H9 (cell line): ENCODE measurements around the gene USP12. TPM values are rescaled to one million over a fixed set of nuclear protein-coding genes. Genes with fewer than 3 reads are reported as not detected.

Experiments
- DNase-seq: peaks from one replicate; pipeline ENCODE4 v3.0.0-alpha.2; 2017
- H2AFZ ChIP-seq: one replicate; pipeline ENCODE4 v1.6.1; 2013; ENCODE audit warnings: mild to moderate bottlenecking, low read length, control low read depth, moderate library complexity
- H2AK5ac ChIP-seq: 2 replicates; pipeline ENCODE4 v1.6.1; 2013; ENCODE audit warnings: low read length, control low read depth, mixed read lengths; ENCODE audit not compliant: insufficient read length
- H2BK120ac ChIP-seq: one replicate; pipeline ENCODE4 v1.6.1; 2013; ENCODE audit warnings: low read depth, mild to moderate bottlenecking, low read length, control low read depth, inconsistent platforms; ENCODE audit not compliant: poor library complexity, severe bottlenecking
- H2BK12ac ChIP-seq: 2 replicates; pipeline ENCODE4 v1.6.1; 2013; ENCODE audit warnings: low read length, control low read depth, mixed read lengths, low read depth; ENCODE audit not compliant: insufficient read length
- H2BK15ac ChIP-seq: 2 replicates; pipeline ENCODE4 v1.6.1; 2013; ENCODE audit warnings: low read depth, low read length, control low read depth
- H2BK20ac ChIP-seq: one replicate; pipeline ENCODE4 v1.6.1; 2013; ENCODE audit warnings: low read depth, mild to moderate bottlenecking, low read length, control low read depth, inconsistent platforms; ENCODE audit not compliant: poor library complexity, severe bottlenecking
- H2BK5ac ChIP-seq: 2 replicates; pipeline ENCODE4 v1.6.1; 2013; ENCODE audit warnings: low read length, control low read depth, mixed read lengths; ENCODE audit not compliant: insufficient read length
- H3K14ac ChIP-seq: 2 replicates; pipeline ENCODE4 v1.6.1; 2013; ENCODE audit warnings: low read length, control low read depth; ENCODE audit not compliant: insufficient read depth
- H3K18ac ChIP-seq: 2 replicates; pipeline ENCODE4 v1.6.1; 2013; ENCODE audit warnings: low read depth, mild to moderate bottlenecking, mixed read lengths, low read length, control low read depth; ENCODE audit not compliant: insufficient read length
- H3K23ac ChIP-seq: 2 replicates; pipeline ENCODE4 v1.6.1; 2013; ENCODE audit warnings: low read length, control low read depth, mixed read lengths, low read depth; ENCODE audit not compliant: insufficient read length
- H3K23me2 ChIP-seq: 2 replicates; pipeline ENCODE4 v1.6.1; 2013; ENCODE audit warnings: low read depth, mild to moderate bottlenecking, mixed read lengths, low read length, control low read depth; ENCODE audit not compliant: insufficient read length, poor library complexity, severe bottlenecking
- H3K27ac ChIP-seq: 2 replicates; pipeline ENCODE4 v1.5.1; 2013; ENCODE audit warnings: low read length, control low read depth, mixed read lengths, low read depth; ENCODE audit not compliant: insufficient read length
- H3K27me3 ChIP-seq: 2 replicates; pipeline ENCODE4 v1.6.1; 2013; ENCODE audit warnings: low read length, control low read depth, inconsistent platforms; ENCODE audit not compliant: insufficient read depth
- H3K4ac ChIP-seq: 2 replicates; pipeline ENCODE4 v1.6.1; 2013; ENCODE audit warnings: low read depth, mild to moderate bottlenecking, control low read depth, inconsistent platforms, low read length, moderate library complexity
- H3K4me1 ChIP-seq: 2 replicates; pipeline ENCODE4 v1.6.1; 2013; ENCODE audit warnings: low read length, control low read depth, inconsistent platforms; ENCODE audit not compliant: insufficient read depth
- H3K4me2 ChIP-seq: 2 replicates; pipeline ENCODE4 v1.6.1; 2013; ENCODE audit warnings: low read length, control low read depth, mixed read lengths; ENCODE audit not compliant: insufficient read length, insufficient read depth
- H3K56ac ChIP-seq: 2 replicates; pipeline ENCODE4 v1.6.1; 2013; ENCODE audit warnings: low read depth, mild to moderate bottlenecking, mixed read lengths, low read length, control low read depth; ENCODE audit not compliant: insufficient read length
- H3K79me1 ChIP-seq: 2 replicates; pipeline ENCODE4 v1.6.1; 2013; ENCODE audit warnings: low read depth, mild to moderate bottlenecking, moderate library complexity, low read length, control low read depth, inconsistent platforms; ENCODE audit not compliant: insufficient read depth, poor library complexity, severe bottlenecking
- H3K79me2 ChIP-seq: 2 replicates; pipeline ENCODE4 v1.6.1; 2013; ENCODE audit warnings: low read length, control low read depth, inconsistent platforms; ENCODE audit not compliant: insufficient read depth
- H3K9ac ChIP-seq: 2 replicates; pipeline ENCODE4 v1.6.1; 2013; ENCODE audit warnings: low read length, control low read depth, mixed read lengths; ENCODE audit not compliant: insufficient read length; ENCODE audit errors: extremely low read depth
- H3K9me3 ChIP-seq: one replicate; pipeline ENCODE4 v1.6.1; 2013; ENCODE audit warnings: low read depth, low read length, inconsistent platforms; ENCODE audit not compliant: control insufficient read depth
- H3T11ph ChIP-seq: one replicate; pipeline ENCODE4 v1.6.1; 2013; ENCODE audit warnings: mild to moderate bottlenecking, low read length, control low read depth, inconsistent platforms
- H4K20me1 ChIP-seq: one replicate; pipeline ENCODE4 v1.6.1; 2013; ENCODE audit not compliant: control insufficient read depth, insufficient read length, insufficient read depth
- H4K5ac ChIP-seq: 2 replicates; pipeline ENCODE4 v1.6.1; 2013; ENCODE audit warnings: low read depth, mild to moderate bottlenecking, mixed read lengths, low read length, control low read depth; ENCODE audit not compliant: insufficient read length
- H4K8ac ChIP-seq: replicated peaks from 2 replicates; pipeline ENCODE4 v1.6.1; 2013; ENCODE audit warnings: low read length, control low read depth, mixed read lengths, low read depth; ENCODE audit not compliant: insufficient read length
- H4K91ac ChIP-seq: 2 replicates; pipeline ENCODE4 v1.6.1; 2013; ENCODE audit warnings: low read depth, mild to moderate bottlenecking, moderate library complexity, mixed read lengths, low read length, control low read depth; ENCODE audit not compliant: insufficient read length
- H3K27ac Mint-ChIP-seq, 3 experiments: 2 replicates in 2 of 3; 3 replicates in 1 of 3; pipeline ENCODE4 v1.8.0; 2020 to 2021; ENCODE audit warnings: mixed read lengths in 3 of 3, mild to moderate bottlenecking in 1 of 3, moderate library complexity in 1 of 3
- H3K27me3 Mint-ChIP-seq: 2 replicates; pipeline ENCODE4 v1.8.0; 2021; ENCODE audit warnings: low read depth, mild to moderate bottlenecking, moderate library complexity, mixed read lengths
- H3K36me3 Mint-ChIP-seq, 3 experiments: 2 replicates in 2 of 3; 3 replicates in 1 of 3; pipeline ENCODE4 v1.8.0; 2020 to 2021; ENCODE audit warnings: low read depth in 3 of 3, mixed read lengths in 3 of 3; ENCODE audit not compliant: insufficient read depth in 1 of 3
- H3K4me1 Mint-ChIP-seq, 2 experiments: 2 replicates each; pipeline ENCODE4 v1.8.0; 2020; ENCODE audit warnings: mixed read lengths in 2 of 2
- H3K4me3 Mint-ChIP-seq, 2 experiments: 2 replicates in 1 of 2; 3 replicates in 1 of 2; pipeline ENCODE4 v1.8.0; 2020 to 2021; ENCODE audit warnings: mild to moderate bottlenecking in 2 of 2, mixed read lengths in 2 of 2, moderate library complexity in 1 of 2
- H3K9me3 Mint-ChIP-seq, 2 experiments: 2 replicates in 1 of 2; 3 replicates in 1 of 2; pipeline ENCODE4 v1.8.0; 2020; ENCODE audit warnings: mild to moderate bottlenecking in 2 of 2, mixed read lengths in 2 of 2, moderate library complexity in 1 of 2
- CTCF ChIP-seq: fragments of 200-600 bp; sonication (generic); conservative IDR thresholded peaks from 3 replicates; pipeline ENCODE4 v1.8.0; 2021; ENCODE audit warnings: antibody characterized with exemption, mild to moderate bottlenecking
- WGBS: extraction: QIAGEN DNeasy Blood & Tissue Kit; methylation state at CpG from one replicate; pipeline ENCODE4 v1.1.7; 2013; ENCODE audit warnings: missing lambda C conversion rate, low lambda C conversion rate, mixed read lengths; ENCODE audit not compliant: insufficient read length; ENCODE audit errors: extremely low coverage; 5-methylcytosine and 5-hydroxymethylcytosine counted together
- total RNA-seq: library from RNA; stranded (reverse); gene quantifications from 2 replicates; pipeline ENCODE4 v1.2.1, GENCODE V29; 2021

The USP12 gene
- total RNA-seq, 1 experiment from 2014 or later = 24.8 TPM

GRCh38 chr13:27211771-27212364, 40.3 kb upstream of the USP12 start:
- Mint-ChIP-seq H3K4me3 (no peak overlapping the region), H3K27ac (no peak overlapping the region), H3K36me3 (peaks cover 0 to 28% (median 11%) of the 10 kb centered on the region in 3 experiments; a peak in 3 of 7 replicates), H3K27me3 (no peaks in the 10 kb centered on the region; the same call in none of the 2 replicates), H3K9me3 (peaks cover 14 to 24% of the 10 kb centered on the region in 2 experiments; a peak in 3 of 5 replicates), H3K4me1 (peaks cover 21 to 27% of the 10 kb centered on the region in 2 experiments)
- no peaks in the 10 kb centered on the region for H3K23me2 ChIP-seq
- no peak overlapping the region for H2BK5ac ChIP-seq
- no peaks in the 10 kb centered on the region for H3K27me3 ChIP-seq
- H2AFZ ChIP-seq = no peak overlapping the region
- H2BK20ac ChIP-seq = no peak overlapping the region
- WGBS = no CpG with 5 or more reads among the region's 17 CpGs
- no peaks in the 10 kb centered on the region for H4K20me1 ChIP-seq
- no peak overlapping the region for H4K8ac ChIP-seq
- H3K4me2 ChIP-seq = no peak overlapping the region
- no peak overlapping the region for H3K23ac ChIP-seq
- H3K4me1 ChIP-seq = no peaks in the 10 kb centered on the region
- H3K79me2 ChIP-seq = no peaks in the 10 kb centered on the region
- no peak overlapping the region for H3K56ac ChIP-seq
- no peak overlapping the region for H3T11ph ChIP-seq
- H2BK120ac ChIP-seq = no peak overlapping the region
- TF ChIP-seq CTCF = no peak
- no peak overlapping the region for H4K5ac ChIP-seq
- H3K9ac ChIP-seq = no peak overlapping the region
- H3K79me1 ChIP-seq = no peaks in the 10 kb centered on the region
- no peak overlapping the region for H3K18ac ChIP-seq
- no peaks in the 10 kb centered on the region for H3K9me3 ChIP-seq
- no peak overlapping the region for H2BK15ac ChIP-seq
- H2BK12ac ChIP-seq = no peak overlapping the region
- no peak overlapping the region for H2AK5ac ChIP-seq
- no peak overlapping the region for H3K14ac ChIP-seq
- H3K4ac ChIP-seq = no peak overlapping the region
- H4K91ac ChIP-seq = no peak overlapping the region
- H3K27ac ChIP-seq = no peak overlapping the region
- DNase-seq = no peak
